GM19397 (cell line): ENCODE measurements around the gene PIGP.
"Not testable (repeated sequence)": the region's sequence is repeated elsewhere in the genome, so short reads cannot be mapped to it uniquely, and the experiment has no call there.

Experiments used
- ATAC-seq: cut with Tn5 transposase; IDR thresholded peaks from one replicate; pipeline ENCODE4 v1.9.1; 2021; ENCODE audit warnings: mild to moderate bottlenecking, moderate library complexity; ENCODE audit not compliant: unreplicated experiment

PIGP gene

GRCh38 chr21:37045149-37045548, 27.7 kb downstream of the PIGP start:
- ATAC-seq = no peak

- ATAC-seq = no peak
Observed at GRCh38 chr21:37044643-37045042, 28.2 kb downstream of the PIGP start.

DNA sequence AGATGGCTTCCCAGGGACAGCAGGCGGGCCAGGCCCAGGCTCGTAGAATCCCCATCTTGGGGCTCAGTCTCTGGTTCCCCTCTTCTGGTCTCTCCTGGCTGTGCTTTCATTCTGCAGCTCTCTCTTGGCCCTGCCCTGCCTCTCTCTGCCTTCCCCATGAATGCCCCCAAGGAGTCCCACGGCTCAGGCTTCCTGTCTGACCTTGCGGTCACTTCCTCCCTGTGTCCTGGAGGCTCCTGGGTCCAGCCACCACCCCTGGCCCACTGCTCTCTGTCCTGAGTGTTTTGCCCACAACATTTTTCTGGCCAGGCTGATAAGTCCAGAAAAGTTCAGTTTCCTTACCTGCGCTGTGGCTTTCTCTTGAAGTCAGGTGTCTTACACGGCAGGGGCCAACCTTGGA, 29.1 kb downstream of the PIGP start:
- ATAC-seq = no peak

DNA sequence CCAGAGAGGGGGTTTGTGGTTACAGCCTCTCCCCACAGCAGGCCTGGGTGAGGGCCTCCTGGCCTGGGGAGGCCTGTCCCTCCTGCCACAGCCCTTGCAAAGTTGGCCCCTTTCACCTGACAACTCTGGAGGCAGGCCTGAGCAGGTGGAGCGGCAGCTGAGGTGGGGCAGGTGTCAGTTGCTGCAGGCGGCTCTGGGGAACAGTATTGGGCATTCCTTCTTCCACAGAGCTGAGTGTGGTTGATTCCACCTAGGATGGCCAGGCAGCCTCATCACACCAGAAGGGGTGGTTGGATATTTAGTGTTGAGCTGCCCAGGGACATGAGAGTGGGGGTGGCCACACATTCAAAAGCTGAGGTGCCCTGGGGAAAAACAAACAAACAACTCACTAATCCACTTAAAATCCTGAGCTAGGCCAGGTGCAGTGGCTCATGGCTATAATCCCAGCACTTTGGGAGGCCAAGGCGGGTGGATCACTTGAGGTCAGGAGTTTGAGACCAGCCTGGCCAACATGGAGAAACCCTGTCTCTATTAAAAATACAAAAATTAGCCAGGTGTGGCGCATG, 31.1 kb downstream of the PIGP start:
- ATAC-seq = no peak

DNA sequence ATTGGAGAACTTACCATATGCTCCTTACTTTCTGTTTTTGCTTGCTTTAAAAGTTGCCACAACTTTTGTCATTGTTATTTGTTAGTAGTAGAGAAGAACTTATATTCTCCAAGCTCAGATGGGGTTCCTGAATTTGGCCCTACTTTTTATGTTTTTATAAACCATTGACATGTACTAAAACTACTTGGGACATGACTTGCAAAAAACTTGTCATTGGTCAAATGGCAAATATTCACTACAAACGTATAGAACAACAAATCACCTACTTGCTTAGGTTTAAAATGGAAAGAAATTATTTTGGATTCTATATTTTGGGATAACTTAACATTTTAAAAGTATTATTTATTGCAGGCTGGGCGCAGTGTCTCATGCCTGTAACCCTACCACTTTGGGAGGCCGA, 32.7 kb downstream of the PIGP start:
- no peak for ATAC-seq

DNA sequence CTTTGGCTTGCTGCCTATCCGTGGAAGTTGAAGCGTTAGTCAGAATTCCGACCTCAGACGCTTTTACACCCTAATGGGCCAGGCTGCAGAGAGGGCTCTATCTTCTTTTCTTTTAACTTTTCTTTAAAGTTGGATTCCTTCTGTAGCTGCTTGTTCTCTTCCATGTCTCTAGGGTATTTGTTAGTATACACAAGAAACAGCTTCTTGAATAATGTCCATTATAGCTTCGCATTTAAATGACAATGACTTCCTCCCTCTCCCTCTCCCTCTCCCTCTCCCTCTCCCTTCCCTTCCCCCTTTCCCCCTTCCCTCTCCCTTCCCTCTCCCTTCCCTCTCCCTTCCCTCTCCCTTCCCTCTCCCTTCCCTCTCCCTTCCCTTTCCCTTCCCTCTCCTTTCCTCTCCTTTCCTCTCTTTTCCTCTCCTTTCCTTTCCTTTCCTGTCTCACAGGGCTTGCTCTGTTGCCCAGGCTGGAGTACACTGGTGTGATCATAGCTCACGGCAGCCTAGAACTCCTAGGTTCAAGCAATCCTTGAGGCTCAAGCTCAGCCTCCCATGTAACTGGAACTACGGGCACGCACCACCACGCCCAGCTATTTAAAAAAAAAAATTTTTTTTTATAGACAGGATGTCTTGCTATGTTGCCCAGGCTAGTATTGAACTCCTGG, 33.3 kb downstream of the PIGP start:
- ATAC-seq = no peak

DNA sequence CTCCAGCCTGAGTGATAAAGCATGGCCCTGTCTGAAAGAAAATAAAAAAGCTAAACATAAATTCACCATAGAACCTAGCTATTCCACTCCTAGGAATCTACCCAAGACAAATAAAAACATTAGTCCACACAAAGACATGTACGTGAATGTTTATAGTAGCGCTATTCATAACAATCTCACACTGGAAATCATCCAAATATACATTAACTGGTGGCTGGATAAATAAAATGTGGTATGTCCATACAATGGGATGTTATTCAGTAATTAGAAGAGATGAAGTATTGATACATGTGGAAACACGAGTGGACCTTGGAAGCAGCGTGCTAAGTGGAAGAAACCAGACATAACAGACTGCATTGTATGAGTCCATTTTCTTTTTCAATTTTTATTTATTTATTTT, 36.7 kb downstream of the PIGP start:
- no peak for ATAC-seq

GRCh38 chr21:37034394-37034793, 38.5 kb downstream of the PIGP start:
- not testable (repeated sequence) for ATAC-seq

GRCh38 chr21:37032877-37033471, 39.9 kb downstream of the PIGP start:
- ATAC-seq = no peak

DNA sequence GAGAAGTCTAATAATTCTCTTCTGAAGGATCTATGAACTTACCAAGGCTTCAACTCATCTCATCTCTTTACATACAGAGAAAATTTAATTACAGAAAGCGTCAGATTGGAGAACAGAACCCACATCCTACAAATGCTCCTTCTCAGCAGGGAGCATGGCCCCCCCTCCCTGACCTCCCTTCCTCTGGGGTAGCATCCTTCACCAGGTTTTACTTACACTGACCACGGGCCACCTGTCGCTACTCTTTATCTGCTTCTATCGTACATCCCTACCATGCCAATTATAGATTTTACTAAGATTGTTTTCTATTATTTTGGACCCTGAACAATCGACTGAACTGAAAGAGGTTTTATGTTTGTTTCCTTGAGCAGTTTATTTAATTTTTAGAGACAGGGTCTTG, 40.6 kb downstream of the PIGP start:
- no peak for ATAC-seq

- no peak for ATAC-seq
Observed at GRCh38 chr21:37030864-37031263, 42.0 kb downstream of the PIGP start.

DNA sequence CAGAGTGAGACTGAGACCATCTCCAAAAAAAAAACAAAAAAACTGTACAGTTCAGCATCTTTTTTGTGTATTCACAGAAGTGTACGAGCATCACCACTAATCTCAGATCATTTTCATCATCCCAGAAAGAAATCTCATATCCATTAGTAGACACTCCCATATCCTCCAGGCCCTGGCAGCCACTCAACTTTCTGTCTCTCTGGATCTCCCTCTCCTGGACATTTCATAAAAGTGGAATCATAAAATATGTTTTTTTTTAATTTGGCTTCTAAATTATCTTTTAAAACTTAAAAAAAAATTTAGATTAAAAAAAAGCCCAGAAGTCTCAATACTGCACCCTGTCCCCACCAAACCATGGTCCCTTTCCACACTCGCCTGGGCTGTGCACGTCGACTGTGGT, 44.3 kb downstream of the PIGP start:
- no peak for ATAC-seq

- ATAC-seq = no peak
Observed at GRCh38 chr21:37026499-37026898, 46.4 kb downstream of the PIGP start.

DNA sequence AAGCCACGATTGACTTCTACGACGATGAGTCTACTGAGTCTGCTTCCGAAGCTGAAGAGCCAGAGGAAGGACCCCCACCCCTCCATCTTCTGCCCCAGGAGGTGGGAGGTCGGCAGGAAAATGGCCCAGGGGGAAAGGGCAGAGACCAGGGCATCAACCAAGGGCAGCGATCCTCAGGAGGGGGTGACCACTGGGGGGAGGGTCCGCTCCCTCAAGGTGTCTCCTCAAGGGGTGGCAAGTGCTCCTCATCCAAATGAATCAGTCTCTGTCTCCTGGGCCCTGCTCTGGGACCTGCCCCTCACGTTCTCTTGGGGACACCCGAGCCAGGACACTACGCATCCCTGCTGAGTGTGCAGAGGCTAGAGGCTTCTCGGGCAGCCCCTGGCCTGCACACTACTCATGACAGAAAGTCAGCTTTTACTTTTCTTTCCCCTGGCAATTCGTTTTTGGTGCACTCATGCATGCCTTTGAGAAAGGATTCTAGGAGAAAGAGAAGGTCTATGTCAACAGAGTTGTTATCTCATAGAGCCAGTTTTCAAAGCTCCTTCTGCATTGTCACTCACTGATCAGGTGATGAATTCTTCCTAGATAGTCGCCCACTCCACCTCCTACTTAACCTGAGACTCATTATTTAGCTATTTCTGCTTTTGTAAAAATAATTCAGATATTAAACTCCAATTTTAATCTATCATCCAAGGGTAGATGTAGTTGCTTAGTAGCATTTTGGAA, 54.8 kb downstream of the PIGP start:
- no peak for ATAC-seq
